Stimulated activated CD4-positive, alpha-beta T cell treated with anti-CD3 and anti-CD28 coated beads, Interleukin-1b, Interleukin-23, amount 100 ng/mL, for 4 hours (primary cell): ENCODE measurements around the gene KRTAP5-9.
"Not testable (repeated sequence)": the region's sequence is repeated elsewhere in the genome, so short reads cannot be mapped to it uniquely, and the experiment has no call there.

Experiments used
- DNase-seq, 2 donors: peaks; one replicate each; pipeline ENCODE4 v3.0.0-alpha.2; 2020; ENCODE audit warnings: low read depth in 2 of 2

The KRTAP5-9 gene

GRCh38 chr11:71548120-71548519, at the start of gene KRTAP5-9:
KRTAP5-9 (plus strand) TSS chr11:71548420; CDS start chr11:71548658, 238 bp downstream.
- DNase-seq: no peak

- DNase-seq: no peak
Observed at GRCh38 chr11:71499125-71499524, 49.1 kb upstream of the KRTAP5-9 start.

GRCh38 chr11:71499546-71499945, 48.7 kb upstream of the KRTAP5-9 start:
- no peak for DNase-seq

GRCh38 chr11:71500601-71501021, 47.6 kb upstream of the KRTAP5-9 start:
- DNase-seq: no peak

GRCh38 chr11:71501071-71501985, 46.9 kb upstream of the KRTAP5-9 start:
- DNase-seq: no peak

GRCh38 chr11:71502026-71502425, 46.2 kb upstream of the KRTAP5-9 start:
- no peak for DNase-seq

- DNase-seq: no peak
Observed at GRCh38 chr11:71502871-71503435, 45.3 kb upstream of the KRTAP5-9 start.

- no peak for DNase-seq
Observed at GRCh38 chr11:71504531-71504930, 43.7 kb upstream of the KRTAP5-9 start.

- no peak for DNase-seq
Observed at GRCh38 chr11:71505001-71505400, 43.2 kb upstream of the KRTAP5-9 start.

- DNase-seq: no peak
Observed at GRCh38 chr11:71505781-71506180, 42.4 kb upstream of the KRTAP5-9 start.

- no peak for DNase-seq
Observed at GRCh38 chr11:71507102-71507501, 41.1 kb upstream of the KRTAP5-9 start.

- no peak for DNase-seq
Observed at GRCh38 chr11:71518506-71519471, 29.4 kb upstream of the KRTAP5-9 start.

- no peak for DNase-seq
Observed at GRCh38 chr11:71519546-71519945, 28.7 kb upstream of the KRTAP5-9 start.

- DNase-seq: no peak
Observed at GRCh38 chr11:71525188-71525937, 22.9 kb upstream of the KRTAP5-9 start.

- DNase-seq: no peak
Observed at GRCh38 chr11:71525938-71526495, 22.2 kb upstream of the KRTAP5-9 start.

- not testable (repeated sequence) for DNase-seq
Observed at GRCh38 chr11:71526796-71527575, 21.2 kb upstream of the KRTAP5-9 start, which contains the start of gene KRTAP5-7. KRTAP5-7 (plus strand) TSS chr11:71527267; CDS start chr11:71527301, 34 bp downstream.

GRCh38 chr11:71527576-71528210, 20.5 kb upstream of the KRTAP5-9 start:
- no peak for DNase-seq

GRCh38 chr11:71530602-71531001, 17.6 kb upstream of the KRTAP5-9 start:
- DNase-seq: no peak

- no peak for DNase-seq
Observed at GRCh38 chr11:71532036-71532610, 16.1 kb upstream of the KRTAP5-9 start.
